Neutrophil (primary cell): ENCODE results near the gene TIA1.
A peak's percentile ranks its signal among the peaks of the same experiment; 100 is the strongest.
"Not testable (repeated sequence)": the region's sequence is repeated elsewhere in the genome, so short reads cannot be mapped to it uniquely, and the experiment has no call there.

Experiments
- H3K27ac ChIP-seq: fragments of 200-600 bp; sonication (generic); 2 replicates; pipeline ENCODE4 v1.5.1; 2016; ENCODE audit warnings: mild to moderate bottlenecking, moderate library complexity
- H3K27me3 ChIP-seq: fragments of 200-600 bp; sonication (generic); 2 replicates; pipeline ENCODE4 v1.6.0; 2016; ENCODE audit warnings: mild to moderate bottlenecking
- H3K36me3 ChIP-seq: fragments of 200-600 bp; sonication (generic); 2 replicates; pipeline ENCODE4 v1.5.1; 2017
- H3K4me1 ChIP-seq, 2 experiments: fragments of 200-600 bp in 1 of 2; sonication (generic) in 1 of 2; 1 replicate in 1 of 2; 2 replicates in 1 of 2; pipeline versions ENCODE4 v1.5.1 to v1.6.1; 2013 to 2016; ENCODE audit warnings: low read depth in 1 of 2, low read length in 1 of 2, mild to moderate bottlenecking in 1 of 2, moderate library complexity in 1 of 2; ENCODE audit not compliant: control insufficient read depth in 1 of 2, insufficient read depth in 1 of 2
- H3K4me3 ChIP-seq, 2 experiments: fragments of 200-600 bp in 1 of 2; sonication (generic) in 1 of 2; 1 replicate in 1 of 2; 2 replicates in 1 of 2; pipeline ENCODE4 v1.5.1; 2013 to 2016; ENCODE audit warnings: low read depth in 1 of 2, low read length in 1 of 2, mild to moderate bottlenecking in 1 of 2, moderate library complexity in 1 of 2
- H3K9me3 ChIP-seq: fragments of 200-600 bp; sonication (generic); 2 replicates; pipeline ENCODE4 v1.5.1; 2016
- TF ChIP-seq, protein P1 (sequence below): fragments of 200-600 bp; sonication (generic); IDR thresholded peaks from 2 replicates; pipeline ENCODE4 v1.5.1; 2016; ENCODE audit warnings: antibody characterized with exemption

TIA1 gene

DNA sequence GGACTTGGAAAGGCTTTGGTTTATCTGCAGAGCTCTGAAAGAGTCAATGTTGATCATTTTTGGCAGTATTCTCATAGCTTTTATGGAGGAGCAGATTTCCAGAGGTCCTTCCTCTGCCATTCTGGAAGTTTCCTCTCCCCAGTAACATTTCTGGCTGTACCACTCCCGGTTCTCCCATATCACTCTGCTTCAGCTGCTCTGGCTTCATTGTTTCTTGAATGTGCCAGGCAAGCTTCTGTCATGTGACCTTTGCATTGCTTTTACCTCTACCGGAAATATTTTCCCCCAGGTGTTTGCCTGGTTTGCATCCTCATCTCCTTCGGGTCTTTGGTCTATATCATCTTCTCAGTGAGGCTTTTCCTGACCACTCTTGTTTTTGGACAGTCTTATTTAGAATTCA lies 21.9 kb upstream of the TIA1 start:
- Histone ChIP-seq H3K9me3 (no peaks in the 10 kb centered on the region), H3K36me3 (peaks cover 17% of the 10 kb centered on the region), H3K27me3 (no peaks in the 10 kb centered on the region), H3K4me1 (no peaks in the 10 kb centered on the region), H3K27ac (no peak overlapping the region), H3K4me3 (no peak overlapping the region)
- TF ChIP-seq, protein P1, sequence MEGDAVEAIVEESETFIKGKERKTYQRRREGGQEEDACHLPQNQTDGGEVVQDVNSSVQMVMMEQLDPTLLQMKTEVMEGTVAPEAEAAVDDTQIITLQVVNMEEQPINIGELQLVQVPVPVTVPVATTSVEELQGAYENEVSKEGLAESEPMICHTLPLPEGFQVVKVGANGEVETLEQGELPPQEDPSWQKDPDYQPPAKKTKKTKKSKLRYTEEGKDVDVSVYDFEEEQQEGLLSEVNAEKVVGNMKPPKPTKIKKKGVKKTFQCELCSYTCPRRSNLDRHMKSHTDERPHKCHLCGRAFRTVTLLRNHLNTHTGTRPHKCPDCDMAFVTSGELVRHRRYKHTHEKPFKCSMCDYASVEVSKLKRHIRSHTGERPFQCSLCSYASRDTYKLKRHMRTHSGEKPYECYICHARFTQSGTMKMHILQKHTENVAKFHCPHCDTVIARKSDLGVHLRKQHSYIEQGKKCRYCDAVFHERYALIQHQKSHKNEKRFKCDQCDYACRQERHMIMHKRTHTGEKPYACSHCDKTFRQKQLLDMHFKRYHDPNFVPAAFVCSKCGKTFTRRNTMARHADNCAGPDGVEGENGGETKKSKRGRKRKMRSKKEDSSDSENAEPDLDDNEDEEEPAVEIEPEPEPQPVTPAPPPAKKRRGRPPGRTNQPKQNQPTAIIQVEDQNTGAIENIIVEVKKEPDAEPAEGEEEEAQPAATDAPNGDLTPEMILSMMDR, result no peak

DNA sequence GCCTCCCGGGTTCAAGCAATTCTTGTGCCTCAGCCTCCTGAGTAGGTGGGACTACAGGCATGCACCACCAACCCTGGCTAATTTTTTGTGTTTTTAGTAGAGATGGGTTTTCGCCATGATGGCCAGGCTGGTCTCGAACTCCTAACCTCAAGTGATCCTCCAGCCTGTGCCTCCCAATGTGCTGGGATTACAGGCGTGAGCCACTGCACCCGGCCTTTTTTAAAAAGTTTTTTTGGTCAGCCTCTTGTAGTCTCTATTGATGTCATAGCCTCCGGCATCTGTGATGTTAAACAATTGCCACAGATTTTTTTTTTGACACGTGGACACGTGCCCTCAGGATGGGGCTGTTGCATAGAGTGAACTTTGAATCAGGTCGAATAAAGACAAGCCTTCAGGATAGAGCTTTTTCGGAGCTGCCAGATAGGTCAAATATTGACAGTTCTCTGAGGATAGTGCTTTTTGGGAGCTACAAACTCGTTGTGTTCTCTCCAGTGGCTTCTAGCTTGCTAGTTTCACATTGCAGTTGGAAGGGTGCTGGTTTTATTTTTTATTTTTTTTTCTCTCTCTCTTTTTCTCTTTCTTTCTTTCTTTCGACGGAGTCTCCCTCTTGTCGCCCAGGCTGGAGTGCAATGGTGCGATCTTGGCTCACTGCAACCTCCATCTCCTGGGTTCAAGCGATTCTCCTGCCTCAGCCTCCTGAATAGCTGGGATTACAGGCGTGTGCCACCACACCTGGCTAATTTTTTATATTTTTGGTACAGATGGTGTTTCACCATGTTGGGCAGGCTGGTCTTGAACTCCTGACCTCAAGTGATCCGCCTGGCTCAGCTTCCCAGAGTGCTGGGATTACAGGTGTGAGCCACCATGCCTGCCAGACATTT lies 21.2 kb upstream of the TIA1 start:
- not testable (repeated sequence) for H3K4me3 ChIP-seq, H3K27ac ChIP-seq

GRCh38 chr2:70266925-70267324 lies 18.5 kb upstream of the TIA1 start:
- not testable (repeated sequence) for H3K27me3 ChIP-seq, H3K4me3 ChIP-seq, H3K9me3 ChIP-seq, H3K4me1 ChIP-seq, H3K36me3 ChIP-seq, H3K27ac ChIP-seq

More for the DNA sequence above, 21.2 kb upstream of the TIA1 start:
- H3K4me1 ChIP-seq, H3K9me3 ChIP-seq, H3K27me3 ChIP-seq: not testable (repeated sequence)
- peaks cover 11% of the 10 kb centered on the region for H3K36me3 ChIP-seq

- Histone ChIP-seq H3K4me1 (peaks cover 28 to 29% of the 10 kb centered on the region in 2 experiments), H3K4me3 (no peak overlapping the region), H3K27me3 (no peaks in the 10 kb centered on the region), H3K27ac (no peak overlapping the region), H3K9me3 (no peaks in the 10 kb centered on the region), H3K36me3 (no peaks in the 10 kb centered on the region)
- TF ChIP-seq, protein P1, result no peak
Measured at GRCh38 chr2:70261501-70261900, 13.1 kb upstream of the TIA1 start.

GRCh38 chr2:70258532-70258875 lies 10.1 kb upstream of the TIA1 start:
- TF ChIP-seq, protein P1, result no peak

GRCh38 chr2:70255637-70256314 lies 7.3 kb upstream of the TIA1 start:
- Histone ChIP-seq H3K27me3 (no peaks in the 10 kb centered on the region), H3K9me3 (no peaks in the 10 kb centered on the region), H3K36me3 (no peaks in the 10 kb centered on the region), H3K27ac (no peak overlapping the region), H3K4me3 (no peak overlapping the region), H3K4me1 (peaks cover 21 to 24% of the 10 kb centered on the region in 2 experiments)
- TF ChIP-seq, protein P1, result no peak

More at GRCh38 chr2:70258532-70258875, 10.1 kb upstream of the TIA1 start:
- H3K4me1 ChIP-seq, result peaks cover 28 to 29% of the 10 kb centered on the region in 2 experiments
- H3K4me3 ChIP-seq, result peak overlapping the region; percentile 90 to 97
- no peaks in the 10 kb centered on the region for H3K27me3 ChIP-seq
- peak overlapping the region; percentile 78 for H3K27ac ChIP-seq
- H3K9me3 ChIP-seq, result no peaks in the 10 kb centered on the region
- no peaks in the 10 kb centered on the region for H3K36me3 ChIP-seq
